IMR-90 (cell line): ENCODE data around the gene CADM1. TPM values are rescaled to one million over a fixed set of nuclear protein-coding genes. Genes with fewer than 3 reads are reported as not detected.
A peak's percentile ranks its signal among the peaks of the same experiment; 100 is the strongest.

Experiments used
- ATAC-seq: fragments of 200-7000 bp; cut with Tn5 transposase; 2 replicates; pipeline ENCODE4 v1.9.1; 2020; ENCODE audit warnings: low read depth, mild to moderate bottlenecking, moderate library complexity
- BruUV-seq: library from RNA; stranded (reverse); fragments of 400-500 nt; replicated peaks from 2 replicates; lab custom pipeline; 2021; lab: Mats Ljungman, UMichigan
- CTCF ChIA-PET: fragments of 300-600 bp; formaldehyde crosslinking; extraction: SDS; loops from one replicate; lab custom pipeline; 2021; ENCODE audit warnings: antibody characterized with exemption; lab: Yijun Ruan, JAX
- POLR2A ChIA-PET: fragments of 300-600 bp; sonication (Branson Sonifier 250); formaldehyde crosslinking; loops from one replicate; lab custom pipeline; 2022; ENCODE audit warnings: antibody characterized with exemption; ENCODE audit not compliant: unreplicated experiment; lab: Charles Lee
- DNase-seq: peaks from one replicate; pipeline ENCODE4 v3.0.0; 2013
- H2AFZ ChIP-seq: replicated peaks from 2 replicates; pipeline ENCODE3; 2013; ENCODE audit warnings: low read length, mild to moderate bottlenecking; ENCODE audit not compliant: poor library complexity
- H2AK5ac ChIP-seq: 2 replicates; pipeline ENCODE4 v1.6.1; 2013; ENCODE audit warnings: low read depth, low read length, inconsistent platforms
- H2AK9ac ChIP-seq: replicated peaks from 2 replicates; pipeline ENCODE3; 2013; ENCODE audit warnings: mild to moderate bottlenecking, low read depth, low read length, moderate library complexity; ENCODE audit not compliant: poor library complexity
- H2BK120ac ChIP-seq: 2 replicates; pipeline ENCODE4 v1.6.1; 2013; ENCODE audit warnings: low read depth, low read length, inconsistent platforms
- H2BK15ac ChIP-seq: 3 replicates; pipeline ENCODE4 v1.6.1; 2013; ENCODE audit warnings: low read depth, low read length, inconsistent platforms
- H2BK20ac ChIP-seq: 2 replicates; pipeline ENCODE4 v1.6.1; 2013; ENCODE audit warnings: low read depth, mild to moderate bottlenecking, inconsistent platforms, low read length, moderate library complexity
- H2BK5ac ChIP-seq: 2 replicates; pipeline ENCODE4 v1.6.1; 2013; ENCODE audit warnings: mild to moderate bottlenecking, low read depth, low read length, inconsistent platforms; ENCODE audit not compliant: poor library complexity, severe bottlenecking
- H3K14ac ChIP-seq: replicated peaks from 2 replicates; pipeline ENCODE4 v1.6.1; 2013; ENCODE audit warnings: low read depth, low read length, inconsistent platforms
- H3K18ac ChIP-seq: 2 replicates; pipeline ENCODE4 v1.6.1; 2013; ENCODE audit warnings: low read depth, low read length, control low read depth
- H3K23ac ChIP-seq: 2 replicates; pipeline ENCODE4 v1.6.1; 2013; ENCODE audit warnings: low read depth, low read length, inconsistent platforms
- H3K27ac ChIP-seq: 2 replicates; pipeline ENCODE4 v1.5.1; 2013; ENCODE audit warnings: mild to moderate bottlenecking, control low read depth, low read length; ENCODE audit not compliant: insufficient read depth
- H3K27me3 ChIP-seq: 2 replicates; pipeline ENCODE4 v1.6.1; 2013; ENCODE audit warnings: low read length; ENCODE audit not compliant: control insufficient read depth, insufficient read depth
- H3K36me3 ChIP-seq: 2 replicates; pipeline ENCODE4 v1.6.1; 2013; ENCODE audit warnings: low read length, mixed read lengths; ENCODE audit not compliant: control insufficient read depth, insufficient read depth
- H3K4ac ChIP-seq: 2 replicates; pipeline ENCODE4 v1.6.1; 2013; ENCODE audit warnings: low read depth, low read length, inconsistent platforms
- H3K4me1 ChIP-seq: 2 replicates; pipeline ENCODE4 v1.6.1; 2013; ENCODE audit warnings: low read length, mixed read lengths; ENCODE audit not compliant: control insufficient read depth, insufficient read depth
- H3K4me2 ChIP-seq: 2 replicates; pipeline ENCODE4 v1.6.1; 2013; ENCODE audit warnings: low read depth, mild to moderate bottlenecking, control low read depth, low read length, moderate library complexity
- H3K4me3 ChIP-seq: 2 replicates; pipeline ENCODE4 v1.5.1; 2013; ENCODE audit warnings: low read depth, mild to moderate bottlenecking, control low read depth, low read length, moderate library complexity; ENCODE audit not compliant: insufficient read depth
- H3K56ac ChIP-seq: 2 replicates; pipeline ENCODE4 v1.6.1; 2013; ENCODE audit warnings: low read length, inconsistent platforms; ENCODE audit not compliant: insufficient read depth; ENCODE audit errors: extremely low read depth
- H3K79me1 ChIP-seq, 2 experiments: 2 replicates each; pipeline ENCODE4 v1.6.1; 2013; ENCODE audit warnings: low read length in 2 of 2, inconsistent platforms in 1 of 2, low read depth in 1 of 2
- H3K9ac ChIP-seq: 2 replicates; pipeline ENCODE4 v1.6.1; 2013; ENCODE audit warnings: low read depth, low read length, control low read depth
- H3K9me1 ChIP-seq: 2 replicates; pipeline ENCODE4 v1.6.1; 2013; ENCODE audit warnings: low read length, inconsistent platforms; ENCODE audit not compliant: insufficient read depth
- H3K9me3 ChIP-seq: 2 replicates; pipeline ENCODE4 v1.6.1; 2013; ENCODE audit warnings: low read length; ENCODE audit not compliant: control insufficient read depth, insufficient read depth
- H4K20me1 ChIP-seq: 2 replicates; pipeline ENCODE4 v1.6.1; 2013; ENCODE audit warnings: low read length, inconsistent platforms; ENCODE audit not compliant: insufficient read depth
- H4K5ac ChIP-seq: 2 replicates; pipeline ENCODE4 v1.6.1; 2013; ENCODE audit warnings: mild to moderate bottlenecking, low read depth, low read length, control low read depth
- H4K8ac ChIP-seq, 2 experiments: 2 replicates each; pipeline ENCODE4 v1.6.1; 2013; ENCODE audit warnings: low read depth in 2 of 2, low read length in 2 of 2, control low read depth in 1 of 2, inconsistent platforms in 1 of 2
- H4K91ac ChIP-seq: 2 replicates; pipeline ENCODE4 v1.6.1; 2013; ENCODE audit warnings: low read depth, low read length, inconsistent platforms; ENCODE audit not compliant: insufficient read depth
- BHLHE40 ChIP-seq: fragments of 150-350 bp; IDR thresholded peaks from 2 replicates; pipeline ENCODE4 v1.6.1; 2016; ENCODE audit warnings: mild to moderate bottlenecking, low read depth, low read length
- CEBPB ChIP-seq: IDR thresholded peaks from 2 replicates; pipeline ENCODE4 v1.6.1; 2012; ENCODE audit warnings: low read depth, low read length, improper control_type of control experiment
- CHD1 ChIP-seq: IDR thresholded peaks from 2 replicates; pipeline ENCODE4 v1.6.1; 2012; ENCODE audit warnings: low read depth, low read length, improper control_type of control experiment
- CTCF ChIP-seq: conservative IDR thresholded peaks from 2 replicates; pipeline ENCODE4 v1.5.1; 2012; ENCODE audit warnings: mild to moderate bottlenecking, low read depth, low read length, improper control_type of control experiment
- ELK1 ChIP-seq: fragments of 150-350 bp; IDR thresholded peaks from 2 replicates; pipeline ENCODE4 v1.6.1; 2016; ENCODE audit warnings: low read depth, mild to moderate bottlenecking, low read length, moderate library complexity, borderline replicate concordance
- FOS ChIP-seq: fragments of 150-350 bp; IDR thresholded peaks from 2 replicates; pipeline ENCODE4 v1.6.1; 2016; ENCODE audit warnings: low read depth, low read length
- MAFK ChIP-seq: IDR thresholded peaks from 2 replicates; pipeline ENCODE4 v1.6.1; 2012; ENCODE audit warnings: low read depth, low read length, improper control_type of control experiment
- MAZ ChIP-seq: IDR thresholded peaks from 2 replicates; pipeline ENCODE4 v1.6.1; 2012; ENCODE audit warnings: low read depth, mild to moderate bottlenecking, low read length, improper control_type of control experiment, moderate library complexity, borderline replicate concordance
- MXI1 ChIP-seq: IDR thresholded peaks from 2 replicates; pipeline ENCODE4 v1.6.1; 2012; ENCODE audit warnings: low read depth, mild to moderate bottlenecking, low read length, moderate library complexity, borderline replicate concordance
- NFE2L2 ChIP-seq: fragments of 150-350 bp; IDR thresholded peaks from 2 replicates; pipeline ENCODE4 v1.6.1; 2016; ENCODE audit warnings: low read depth, mild to moderate bottlenecking, low read length
- POLR2A ChIP-seq: IDR thresholded peaks from 2 replicates; pipeline ENCODE4 v1.6.1; 2012; ENCODE audit warnings: mild to moderate bottlenecking, low read depth, low read length
- RAD21 ChIP-seq: IDR thresholded peaks from 2 replicates; pipeline ENCODE4 v1.6.1; 2012; ENCODE audit warnings: low read length, improper control_type of control experiment
- RCOR1 ChIP-seq: IDR thresholded peaks from 2 replicates; pipeline ENCODE4 v1.6.1; 2012; ENCODE audit warnings: mild to moderate bottlenecking, low read length, improper control_type of control experiment; ENCODE audit not compliant: insufficient replicate concordance
- RFX5 ChIP-seq: IDR thresholded peaks from 2 replicates; pipeline ENCODE4 v1.8.0; 2012; ENCODE audit warnings: low read depth, mild to moderate bottlenecking, low read length, moderate library complexity
- SMC3 ChIP-seq: fragments of 150-350 bp; IDR thresholded peaks from 2 replicates; pipeline ENCODE4 v1.6.1; 2016; ENCODE audit warnings: low read depth, mild to moderate bottlenecking, antibody characterized with exemption, low read length, moderate library complexity
- USF2 ChIP-seq: fragments of 150-350 bp; IDR thresholded peaks from 2 replicates; pipeline ENCODE4 v1.6.1; 2017; ENCODE audit warnings: mild to moderate bottlenecking, antibody characterized with exemption, low read length, low read depth
- WGBS, 2 experiments: methylation state at CpG; one replicate each; pipeline versions ENCODE4 v1.1.5 to v1.1.7; 2013; ENCODE audit warnings: missing lambda C conversion rate in 2 of 2; ENCODE audit not compliant: insufficient read length in 1 of 2; ENCODE audit errors: extremely low coverage in 2 of 2; 5-methylcytosine and 5-hydroxymethylcytosine counted together
- dilution Hi-C: fragments of 300-500 bp; cut with HindIII; formaldehyde crosslinking; loops from one replicate; pipeline ENCODE4 v1.14.3; 2018; ENCODE audit warnings: low sequenced_read_pairs; ENCODE audit not compliant: unreplicated experiment
- in situ Hi-C: fragments of 300-500 bp; cut with MboI; formaldehyde crosslinking; loops from 3 replicates; pipeline ENCODE4 v1.14.3; 2019; ENCODE audit warnings: low sequenced_read_pairs, inconsistent platforms, mixed read lengths
- intact Hi-C: fragments of 100-400 bp; cut with micrococcal nuclease; formaldehyde crosslinking; loops from 2 replicates; pipeline ENCODE4 v1.10.0; 2022
- polyA plus RNA-seq, 3 experiments: library from polyadenylated mRNA; depleted of rRNA; stranded (reverse); fragments of >200 nt; gene quantifications; 2 replicates each; pipeline ENCODE4 v1.2.3, GENCODE V29; 2012; ENCODE audit warnings: low replicate concordance in 1 of 3
- total RNA-seq: library from RNA; depleted of rRNA; stranded (reverse); fragments of >200 nt; gene quantifications from 2 replicates; pipeline ENCODE4 v1.2.3, GENCODE V29; 2012

The CADM1 gene
- total and polyA plus RNA-seq, 2 of the 4 experiments (the other 2 are of a cell fraction) = 28.8 to 77.1 TPM

- Histone ChIP-seq H2AK5ac (no peak overlapping the region), H3K4me1 (peaks cover 10% of the 10 kb centered on the region), H2AK9ac (no peak overlapping the region), H2BK20ac (no peak overlapping the region), H4K8ac (no peak overlapping the region), H3K36me3 (no peaks in the 10 kb centered on the region), H4K20me1 (no peaks in the 10 kb centered on the region), H3K27me3 (no peaks in the 10 kb centered on the region), H2AFZ (no peak overlapping the region), H3K9me1 (no peaks in the 10 kb centered on the region), H3K9me3 (no peaks in the 10 kb centered on the region), H3K4me3 (no peak overlapping the region), H3K9ac (no peak overlapping the region), H3K56ac (no peak overlapping the region), H3K79me1 (peaks cover 6 to 8% of the 10 kb centered on the region in 2 experiments; a peak in 2 of 4 replicates), H2BK120ac (0 out of 2 replicates have a peak overlapping the region, but pooled peaks have one; percentile 4), H2BK5ac (peak overlapping the region; percentile 84), H4K91ac (no peak overlapping the region), H3K4ac (no peak overlapping the region), H3K18ac (peak overlapping the region; percentile 80; the same call in 1 of the 2 replicates), H3K4me2 (peak overlapping the region; percentile 48; the same call in 1 of the 2 replicates), H3K23ac (no peak overlapping the region), H4K5ac (no peak overlapping the region; the same call in 1 of the 2 replicates), H3K14ac (no peak overlapping the region), H2BK15ac (no peak overlapping the region), H3K27ac (no peak overlapping the region)
- CTCF ChIA-PET = interaction anchor here (0.7 to 1.3 kb wide), 2 partner anchors 12 to 80 kb away, joined by 3 to 5 read pairs; no protein-coding TSS in a partner anchor
- ATAC-seq (no peak), DNase-seq (peak; percentile 32)
- in situ Hi-C loops (no loop called here), dilution Hi-C loops (no loop called here), intact Hi-C loops (no loop called here)
- TF ChIP-seq USF2 = no peak
- TF ChIP-seq MXI1 = no peak
- no peak for TF ChIP-seq POLR2A
- TF ChIP-seq SMC3 = no peak
- TF ChIP-seq FOS = no peak
- no peak for TF ChIP-seq RCOR1
- TF ChIP-seq MAZ = no peak
- no peak for TF ChIP-seq MAFK
- no peak for TF ChIP-seq CEBPB
- no peak for TF ChIP-seq RAD21
- TF ChIP-seq BHLHE40 = no peak
- TF ChIP-seq NFE2L2 = no peak
- no peak for TF ChIP-seq CHD1
- no peak for TF ChIP-seq ELK1
- TF ChIP-seq RFX5 = no peak
- no peak for TF ChIP-seq CTCF
- WGBS, 2 experiments = no CpG with 5 or more reads among the region's 4 CpGs
- BruUV-seq = no TSS peak
- POLR2A ChIA-PET = no interaction called here
Measured at GRCh38 chr11:115458877-115459276, 45.3 kb downstream of the CADM1 start.
